Measurements from ENCODE around the gene PLEKHM3. TPM values are rescaled to one million over a fixed set of nuclear protein-coding genes. Genes with fewer than 3 reads are reported as not detected.

The PLEKHM3 gene
- total and polyA plus RNA-seq, 12 donors = 9.5 to 39.6 (median 21.7) TPM

- H3K27me3 ChIP-seq = no peaks in the 10 kb centered on the region
- 35 to 44% (median 39%) methylated on average over 2 of the region's 2 CpGs for WGBS, 4 donors
- intact Hi-C loops (cut with DNase I) = no loop called here
- H3K27ac ChIP-seq = no peak overlapping the region
- peaks cover 0 to 4% of the 10 kb centered on the region in 2 donors for H3K36me3 ChIP-seq (replicated peaks in 1 of 2)
- H3K4me1 ChIP-seq (replicated peaks in 1 of 2) = peaks cover 31 to 41% of the 10 kb centered on the region in 2 donors
- no peaks in the 10 kb centered on the region for H3K9me3 ChIP-seq (replicated peaks in 1 of 3)
- no peak overlapping the region for H3K4me3 ChIP-seq
- TF ChIP-seq, protein P1, sequence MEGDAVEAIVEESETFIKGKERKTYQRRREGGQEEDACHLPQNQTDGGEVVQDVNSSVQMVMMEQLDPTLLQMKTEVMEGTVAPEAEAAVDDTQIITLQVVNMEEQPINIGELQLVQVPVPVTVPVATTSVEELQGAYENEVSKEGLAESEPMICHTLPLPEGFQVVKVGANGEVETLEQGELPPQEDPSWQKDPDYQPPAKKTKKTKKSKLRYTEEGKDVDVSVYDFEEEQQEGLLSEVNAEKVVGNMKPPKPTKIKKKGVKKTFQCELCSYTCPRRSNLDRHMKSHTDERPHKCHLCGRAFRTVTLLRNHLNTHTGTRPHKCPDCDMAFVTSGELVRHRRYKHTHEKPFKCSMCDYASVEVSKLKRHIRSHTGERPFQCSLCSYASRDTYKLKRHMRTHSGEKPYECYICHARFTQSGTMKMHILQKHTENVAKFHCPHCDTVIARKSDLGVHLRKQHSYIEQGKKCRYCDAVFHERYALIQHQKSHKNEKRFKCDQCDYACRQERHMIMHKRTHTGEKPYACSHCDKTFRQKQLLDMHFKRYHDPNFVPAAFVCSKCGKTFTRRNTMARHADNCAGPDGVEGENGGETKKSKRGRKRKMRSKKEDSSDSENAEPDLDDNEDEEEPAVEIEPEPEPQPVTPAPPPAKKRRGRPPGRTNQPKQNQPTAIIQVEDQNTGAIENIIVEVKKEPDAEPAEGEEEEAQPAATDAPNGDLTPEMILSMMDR (IDR thresholded peaks at IDR 0.05) = no peak
- DNase-seq = no peak
These were observed 9.9 kb downstream of the PLEKHM3 start for GRCh38 chr2:208015475-208015874.

- intact Hi-C loops (cut with DNase I) = no loop called here
- no peaks in the 10 kb centered on the region for H3K36me3 ChIP-seq (replicated peaks in 1 of 2)
- H3K4me1 ChIP-seq (replicated peaks in 1 of 2) = peaks cover 31 to 41% of the 10 kb centered on the region in 2 donors
- TF ChIP-seq, protein P1 (IDR thresholded peaks at IDR 0.05) = no peak
- peak in 1 of 2 donors; percentile 27 for TF ChIP-seq POLR2A (IDR thresholded peaks at IDR 0.05)
- H3K9me3 ChIP-seq (replicated peaks in 1 of 3) = no peaks in the 10 kb centered on the region
- no peaks in the 10 kb centered on the region for H3K27me3 ChIP-seq
- peak; percentile 38 to 90 (median 76) for DNase-seq
- H3K4me3 ChIP-seq = no peak overlapping the region
- peak overlapping the region; percentile 43 to 88 (median 79) for H3K27ac ChIP-seq
- 77 to 84% (median 80%) methylated on average over 9 of the region's 9 CpGs for WGBS, 4 donors
These were observed 11.8 kb downstream of the PLEKHM3 start for GRCh38 chr2:208013285-208014178.

- H3K36me3 ChIP-seq (replicated peaks in 1 of 2) = no peaks in the 10 kb centered on the region
- no peaks in the 10 kb centered on the region for H3K9me3 ChIP-seq (replicated peaks in 1 of 3)
- peak; percentile 41 to 90 (median 82) for DNase-seq
- TF ChIP-seq, protein P1 (IDR thresholded peaks at IDR 0.05) = no peak
- peak in 1 of 2 donors; percentile 37 for TF ChIP-seq POLR2A (IDR thresholded peaks at IDR 0.05)
- peaks cover 31 to 41% of the 10 kb centered on the region in 2 donors for H3K4me1 ChIP-seq (replicated peaks in 1 of 2)
- H3K27ac ChIP-seq = peak overlapping the region; percentile 43 to 82 (median 54)
- intact Hi-C loops (cut with DNase I) = no loop called here
- H3K27me3 ChIP-seq = no peaks in the 10 kb centered on the region
- no peak overlapping the region for H3K4me3 ChIP-seq
These were observed 12.9 kb downstream of the PLEKHM3 start for GRCh38 chr2:208012449-208012848.

DNA sequence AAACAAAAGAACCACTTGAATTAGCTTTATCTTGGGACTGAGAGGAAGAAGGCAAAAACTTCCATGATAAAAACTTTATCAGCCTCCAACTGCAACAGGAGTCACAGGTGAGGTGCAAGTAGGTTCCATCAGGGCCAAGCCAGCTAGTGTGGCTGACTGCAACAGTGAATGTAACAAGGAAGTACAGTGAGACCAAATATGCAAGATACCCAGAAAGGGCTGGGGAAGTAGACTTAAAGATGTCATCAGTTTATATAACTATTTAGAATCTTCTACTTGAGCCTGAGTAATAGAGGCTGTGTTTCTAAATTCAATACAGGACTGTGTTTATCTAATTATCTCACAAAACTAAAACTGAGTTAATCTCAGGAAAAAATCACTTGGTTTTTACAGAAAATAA is 14.8 kb downstream of the PLEKHM3 start:
- intact Hi-C loops (cut with DNase I) = no loop called here
- Histone ChIP-seq H3K27me3 (no peaks in the 10 kb centered on the region), H3K36me3 (replicated peaks in 1 of 2) (no peaks in the 10 kb centered on the region), H3K4me3 (no peak overlapping the region), H3K9me3 (replicated peaks in 1 of 3) (no peaks in the 10 kb centered on the region), H3K4me1 (replicated peaks in 1 of 2) (peaks cover 31 to 47% of the 10 kb centered on the region in 2 donors), H3K27ac (no peak overlapping the region)
- TF ChIP-seq, protein P1 (IDR thresholded peaks at IDR 0.05) = no peak
- no peak for TF ChIP-seq POLR2A (IDR thresholded peaks at IDR 0.05)
- no peak for DNase-seq

Data from adrenal gland (tissue), 12 donors.